IPS-NIHi7 (cell line): ENCODE data around the gene DSPP.

Experiments
- DNase-seq: peaks from one replicate; pipeline ENCODE4 v3.0.0; 2012; ENCODE audit warnings: mixed read lengths; ENCODE audit errors: extremely low spot score

The DSPP gene

GRCh38 chr4:87631668-87632067 lies 23.3 kb downstream of the DSPP start:
- DNase-seq = no peak

GRCh38 chr4:87632469-87632868 lies 24.1 kb downstream of the DSPP start:
- no peak for DNase-seq

- no peak for DNase-seq
Observed at GRCh38 chr4:87633243-87633642, 24.9 kb downstream of the DSPP start.

GRCh38 chr4:87644286-87644685 lies 36.0 kb downstream of the DSPP start:
- DNase-seq = no peak

GRCh38 chr4:87649980-87650379 lies 41.7 kb downstream of the DSPP start, which contains the start of gene DMP1:
Gene DMP1, plus strand, starts transcription at chr4:87650280. Its CDS starts 6,213 bp downstream, at chr4:87656493.
- no peak for DNase-seq

GRCh38 chr4:87650938-87651337 lies 42.6 kb downstream of the DSPP start:
- no peak for DNase-seq

- no peak for DNase-seq
Observed at GRCh38 chr4:87651941-87652340, 43.6 kb downstream of the DSPP start.

- no peak for DNase-seq
Observed at GRCh38 chr4:87654487-87655044, 46.2 kb downstream of the DSPP start.

GRCh38 chr4:87657525-87657924 lies 49.2 kb downstream of the DSPP start:
- DNase-seq = no peak

- DNase-seq = no peak
Observed at GRCh38 chr4:87659247-87659931, 51.1 kb downstream of the DSPP start.

GRCh38 chr4:87662871-87663270 lies 54.5 kb downstream of the DSPP start:
- no peak for DNase-seq
